HepG2 (cell line): ENCODE data around the gene SLC6A9. TPM values are rescaled to one million over a fixed set of nuclear protein-coding genes. Genes with fewer than 3 reads are reported as not detected.

Experiments
- ATAC-seq: fragments of 200-7000 bp; cut with Tn5 transposase; 3 replicates; pipeline ENCODE4 v1.9.1; 2020; ENCODE audit warnings: mild to moderate bottlenecking, moderate library complexity
- BruUV-seq: library from RNA; stranded (reverse); fragments of 400-500 nt; replicated peaks from 2 replicates; lab custom pipeline; 2021; lab: Mats Ljungman, UMichigan
- CTCF ChIA-PET: fragments of 300-600 bp; formaldehyde crosslinking; extraction: SDS; loops from one replicate; lab custom pipeline; 2021; ENCODE audit warnings: low total read pairs, inconsistent platforms, low intra/inter-chr PET ratio; lab: Yijun Ruan, JAX
- POLR2A ChIA-PET: fragments of 350-600 bp; sonication (Branson Sonifier 250); formaldehyde crosslinking; loops from one replicate; lab custom pipeline; 2020; ENCODE audit warnings: antibody characterized with exemption, inconsistent platforms; lab: Yijun Ruan, JAX
- DNase-seq: peaks from one replicate; pipeline ENCODE4 v3.0.0-alpha.2; 2015; ENCODE audit warnings: low spot score
- FAIRE-seq: peaks from 3 replicates; lab custom pipeline; 2011; peaks lifted over from hg19 to GRCh38; lab: Jason Lieb, UNC
- H2AFZ ChIP-seq: one replicate; pipeline ENCODE4 v1.6.1; 2011; ENCODE audit warnings: low read length, inconsistent platforms
- H3K27ac ChIP-seq: fragments of 300-600 bp; 3 replicates; pipeline ENCODE4 v1.8.0; 2011; ENCODE audit warnings: mixed run types, mild to moderate bottlenecking, mixed read lengths, low read length, inconsistent platforms; ENCODE audit not compliant: insufficient read depth; ENCODE audit errors: extremely low read length
- H3K27me3 ChIP-seq, 2 experiments: fragments of 200-600 bp in 1 of 2; 2 replicates in 1 of 2; 3 replicates in 1 of 2; pipeline versions ENCODE4 v1.6.0 to v1.8.0; 2011; ENCODE audit warnings: low read length in 2 of 2, mild to moderate bottlenecking in 2 of 2, moderate library complexity in 2 of 2, inconsistent platforms in 1 of 2; ENCODE audit not compliant: insufficient read depth in 2 of 2, control insufficient read depth in 1 of 2
- H3K36me3 ChIP-seq, 2 experiments: fragments of 200-600 bp in 1 of 2; replicated peaks in 1 of 2; 2 replicates in 1 of 2; 3 replicates in 1 of 2; pipeline versions ENCODE4 v1.5.1 to v1.8.0; 2011; ENCODE audit warnings: low read length in 2 of 2, inconsistent platforms in 1 of 2; ENCODE audit not compliant: insufficient read depth in 2 of 2, control insufficient read depth in 1 of 2
- H3K4me1 ChIP-seq: 2 replicates; pipeline ENCODE4 v1.5.1; 2012; ENCODE audit warnings: low read length, inconsistent platforms; ENCODE audit not compliant: insufficient read depth
- H3K4me2 ChIP-seq: 2 replicates; pipeline ENCODE4 v1.6.0; 2011; ENCODE audit warnings: low read depth, low read length, inconsistent platforms
- H3K4me3 ChIP-seq, 3 experiments: fragments of 200-600 bp in 1 of 3; sonication (generic), shearing (Covaris generic) in 1 of 3; replicated peaks in 1 of 3; 2 replicates each; pipeline ENCODE4 v1.5.1; 2011 to 2016; ENCODE audit warnings: low read length in 3 of 3, inconsistent platforms in 2 of 3, low read depth in 2 of 3, mild to moderate bottlenecking in 2 of 3, control low read depth in 1 of 3, mixed read lengths in 1 of 3; ENCODE audit not compliant: insufficient read depth in 1 of 3
- H3K79me2 ChIP-seq: one replicate; pipeline ENCODE4 v1.6.1; 2011; ENCODE audit warnings: low read length, inconsistent platforms; ENCODE audit not compliant: insufficient read depth
- H3K9ac ChIP-seq: 2 replicates; pipeline ENCODE4 v1.6.0; 2011; ENCODE audit warnings: mild to moderate bottlenecking, low read depth, low read length, inconsistent platforms; ENCODE audit not compliant: insufficient read depth
- H3K9me3 ChIP-seq: 2 replicates; pipeline ENCODE4 v1.5.1; 2012; ENCODE audit warnings: mild to moderate bottlenecking, low read length
- H4K20me1 ChIP-seq: 2 replicates; pipeline ENCODE4 v1.6.0; 2011; ENCODE audit warnings: inconsistent platforms, mild to moderate bottlenecking, low read length, moderate library complexity; ENCODE audit not compliant: insufficient read depth
- FOSL2 ChIP-seq: sonication (generic); formaldehyde crosslinking; IDR thresholded peaks from 2 replicates; pipeline ENCODE4 v1.4.0; 2020; ENCODE audit warnings: missing genetic modification reagents
- GFI1 ChIP-seq: sonication (generic); formaldehyde crosslinking; IDR thresholded peaks from 2 replicates; pipeline ENCODE4 v1.5.0; 2020; ENCODE audit warnings: missing genetic modification reagents, mild to moderate bottlenecking, borderline replicate concordance
- KLF6 ChIP-seq: IDR thresholded peaks from 2 replicates; pipeline ENCODE4 v1.8.0; 2016; ENCODE audit warnings: missing biosample characterization, missing genetic modification reagents
- MAFF ChIP-seq: IDR thresholded peaks from 2 replicates; pipeline ENCODE4 v1.6.1; 2011; ENCODE audit warnings: low read depth, low read length, improper control_type of control experiment
- NFE2 ChIP-seq: sonication (generic); formaldehyde crosslinking; IDR thresholded peaks from 2 replicates; pipeline ENCODE4 v1.4.0; 2020; ENCODE audit warnings: missing genetic modification reagents
- NFE2L2 ChIP-seq: fragments of 150-350 bp; IDR thresholded peaks from 2 replicates; pipeline ENCODE4 v1.6.1; 2014; ENCODE audit warnings: low read length
- PHB2 ChIP-seq: fragments of 450-650 bp; IDR thresholded peaks from 2 replicates; pipeline ENCODE4 v1.6.1; 2018; ENCODE audit not compliant: partially characterized antibody
- TEAD3 ChIP-seq: optimal IDR thresholded peaks from 2 replicates; pipeline ENCODE3; 2016; ENCODE audit warnings: borderline replicate concordance
- WGBS: methylation state at CpG from one replicate; pipeline ENCODE4 v1.1.6; 2017; ENCODE audit warnings: low lambda C conversion rate; 5-methylcytosine and 5-hydroxymethylcytosine counted together
- in situ Hi-C: cut with HindIII; loops from 2 replicates; pipeline ENCODE4 v1.10.0; 2017; ENCODE audit warnings: low pct_unique_long_range_greater_than_20kb; ENCODE audit not compliant: extremely low pct_ligation_motif_present
- intact Hi-C: fragments of 100-400 bp; cut with micrococcal nuclease; formaldehyde crosslinking; loops from one replicate; pipeline ENCODE4 v1.10.0; 2022; ENCODE audit not compliant: unreplicated experiment
- polyA plus RNA-seq, 8 experiments: library from polyadenylated mRNA; depleted of rRNA in 3 of 8; stranded (reverse) in 7 of 8; unstranded in 1 of 8; fragments of >200 nt; fragmentation: Illumina TruSeq in 4 of 8; extraction: Trizol in 4 of 8; gene quantifications; 2 replicates each; pipeline versions ENCODE4 v1.2.1 to v1.2.3, GENCODE V29; 2011 to 2016; ENCODE audit warnings: low read depth in 4 of 8, missing spikeins in 1 of 8, mixed read lengths in 1 of 8; ENCODE audit not compliant: insufficient read depth in 1 of 8
- total RNA-seq, 5 experiments: library from RNA; depleted of rRNA; stranded (reverse); fragments of >200 nt; fragmentation: Illumina TruSeq; extraction: Trizol; gene quantifications; 2 replicates each; pipeline ENCODE4 v1.2.3, GENCODE V29; 2016; ENCODE audit warnings: low read depth in 1 of 5

SLC6A9 gene
- total and polyA plus RNA-seq, 2 of the 13 experiments (the other 11 are each of a cell fraction or from before 2014, with no cell fraction given), result 8.5 to 9.9 TPM

GRCh38 chr1:44044071-44044801, 13.0 kb upstream of the SLC6A9 start:
- FAIRE-seq, result no peak
- ChIA-PET CTCF (no interaction called here), POLR2A (interaction anchor here (1.2 to 2.7 kb wide), 3 partner anchors 12 to 56 kb away, joined by 3 to 22 read pairs (median 7); partner anchors contain the start of gene SLC6A9)
- Histone ChIP-seq H3K36me3 (no peaks in the 10 kb centered on the region), H3K27ac (no peak overlapping the region), H3K79me2 (no peaks in the 10 kb centered on the region), H3K27me3 (no peaks in the 10 kb centered on the region; a peak in 1 of 5 replicates), H3K4me1 (peaks cover 37% of the 10 kb centered on the region), H3K4me2 (peak overlapping the region; percentile 74; the same call in 1 of the 2 replicates), H4K20me1 (no peaks in the 10 kb centered on the region), H3K9me3 (no peaks in the 10 kb centered on the region), H3K9ac (no peak overlapping the region), H2AFZ (no peak overlapping the region), H3K4me3 (peak overlapping the region in 1 of 3 experiments; percentile 57; a peak in 1 of 6 replicates)
- WGBS, result 11% methylated on average over 7 of the region's 7 CpGs
- intact Hi-C loops, result no loop called here
- BruUV-seq, result no TSS peak
- in situ Hi-C loops, result loop anchor here (10.0 kb wide), 1 partner anchor 289 kb away; no protein-coding TSS in a partner anchor
- TF ChIP-seq KLF6, result no peak
- TF ChIP-seq MAFF, result 0 out of 2 replicates have a peak, but pooled peaks have one; percentile 11
- TF ChIP-seq GFI1 (CRISPR knock-in tag), result 0 out of 2 replicates have a peak, but pooled peaks have one; percentile 26
- 0 out of 2 replicates have a peak, but pooled peaks have one; percentile 43 for TF ChIP-seq NFE2L2
- peak; percentile 42 for TF ChIP-seq TEAD3
- peak; percentile 37; the same call in 1 of the 2 replicates for TF ChIP-seq NFE2 (CRISPR knock-in tag)
- no peak for TF ChIP-seq PHB2
- TF ChIP-seq FOSL2, result peak; percentile 46
- peak; percentile 60 for ATAC-seq
- peak; percentile 20 for DNase-seq
